Transverse colon (tissue), 4 donors: ENCODE results near the gene PHKA2.
A peak's percentile ranks its signal among the peaks of the same experiment; 100 is the strongest.

Experiments used
- CTCF ChIP-seq, 5 experiments: fragments of 200-600 bp in 3 of 5; fragments of 450-650 bp in 2 of 5; sonication (generic) in 3 of 5; IDR thresholded peaks; 1 replicate in 2 of 5; 2 replicates in 3 of 5; pipeline ENCODE4 v1.5.1; 2016 to 2017; ENCODE audit warnings: antibody characterized with exemption in 5 of 5, inconsistent platforms in 3 of 5, mild to moderate bottlenecking in 2 of 5, moderate library complexity in 1 of 5
- EP300 ChIP-seq: sonication (generic); formaldehyde crosslinking; IDR thresholded peaks from one replicate; pipeline ENCODE4 v1.6.1; 2017; ENCODE audit warnings: antibody characterized with exemption, low read depth
- POLR2AphosphoS5 ChIP-seq, 3 donors: sonication (generic); formaldehyde crosslinking; IDR thresholded peaks; one replicate each; pipeline ENCODE4 v1.6.1; 2016; ENCODE audit warnings: antibody characterized with exemption in 3 of 3

GRCh38 chrX:18886344-18887161 lies 97.4 kb downstream of the PHKA2 start:
- peak; percentile 42 to 81 (median 51) for TF ChIP-seq CTCF (IDR thresholded peaks at IDR 0.05)
- TF ChIP-seq POLR2AphosphoS5 (IDR thresholded peaks at IDR 0.05): peak in 2 of 3 donors; percentile 5 to 23
- TF ChIP-seq EP300: no peak
